CD1c-positive myeloid dendritic cell (primary cell): Measurements from ENCODE around the gene SLC48A1.
"Not testable (repeated sequence)": the region's sequence is repeated elsewhere in the genome, so short reads cannot be mapped to it uniquely, and the experiment has no call there.

Source experiments
- DNase-seq: peaks from one replicate; pipeline ENCODE4 v3.0.0-alpha.2; 2016; ENCODE audit errors: extremely low spot score

Gene SLC48A1

GRCh38 chr12:47791351-47791746 lies 18.3 kb downstream of the SLC48A1 start:
- DNase-seq: no peak

GRCh38 chr12:47791874-47792273 lies 18.8 kb downstream of the SLC48A1 start:
- no peak for DNase-seq

GRCh38 chr12:47793015-47793681 lies 20.1 kb downstream of the SLC48A1 start:
- no peak for DNase-seq

- DNase-seq: no peak
Observed at GRCh38 chr12:47794679-47795078, 21.6 kb downstream of the SLC48A1 start.

- DNase-seq: no peak
Observed at GRCh38 chr12:47795121-47795813, 22.2 kb downstream of the SLC48A1 start.

GRCh38 chr12:47795814-47796411 lies 22.9 kb downstream of the SLC48A1 start:
- no peak for DNase-seq

GRCh38 chr12:47797441-47797840 lies 24.4 kb downstream of the SLC48A1 start:
- DNase-seq: no peak

GRCh38 chr12:47798382-47798948 lies 25.4 kb downstream of the SLC48A1 start:
- no peak for DNase-seq

GRCh38 chr12:47799357-47799955 lies 26.4 kb downstream of the SLC48A1 start:
- peak; percentile 46 for DNase-seq

- no peak for DNase-seq
Observed at GRCh38 chr12:47800582-47800981, 27.5 kb downstream of the SLC48A1 start.

- peak; percentile 60 for DNase-seq
Observed at GRCh38 chr12:47801170-47801903, 28.3 kb downstream of the SLC48A1 start.

GRCh38 chr12:47801904-47802246 lies 28.8 kb downstream of the SLC48A1 start:
- no peak for DNase-seq

GRCh38 chr12:47802312-47802711 lies 29.3 kb downstream of the SLC48A1 start:
- no peak for DNase-seq

GRCh38 chr12:47803191-47803875 lies 30.3 kb downstream of the SLC48A1 start:
- peak; percentile 54 for DNase-seq

GRCh38 chr12:47804171-47804570 lies 31.1 kb downstream of the SLC48A1 start:
- no peak for DNase-seq

- no peak for DNase-seq
Observed at GRCh38 chr12:47805417-47805816, 32.4 kb downstream of the SLC48A1 start.

- no peak for DNase-seq
Observed at GRCh38 chr12:47807338-47807737, 34.3 kb downstream of the SLC48A1 start.

GRCh38 chr12:47808050-47808449 lies 35.0 kb downstream of the SLC48A1 start:
- DNase-seq: peak; percentile 77

- DNase-seq: peak; percentile 58
Observed at GRCh38 chr12:47808574-47809365, 35.7 kb downstream of the SLC48A1 start.

- DNase-seq: not testable (repeated sequence)
Observed at GRCh38 chr12:47809518-47809917, 36.5 kb downstream of the SLC48A1 start.
